DMS153 treated with DMSO at 0.1 percent for 48 hours (cell line): ENCODE results near the gene MYH9.
"Not testable (repeated sequence)": the region's sequence is repeated elsewhere in the genome, so short reads cannot be mapped to it uniquely, and the experiment has no call there.

Source experiments
- DNase-seq: peaks from one replicate; lab custom pipeline; 2025; ENCODE audit not compliant: unreplicated experiment; lab: John Stamatoyannopoulos, UW

Gene MYH9

DNA sequence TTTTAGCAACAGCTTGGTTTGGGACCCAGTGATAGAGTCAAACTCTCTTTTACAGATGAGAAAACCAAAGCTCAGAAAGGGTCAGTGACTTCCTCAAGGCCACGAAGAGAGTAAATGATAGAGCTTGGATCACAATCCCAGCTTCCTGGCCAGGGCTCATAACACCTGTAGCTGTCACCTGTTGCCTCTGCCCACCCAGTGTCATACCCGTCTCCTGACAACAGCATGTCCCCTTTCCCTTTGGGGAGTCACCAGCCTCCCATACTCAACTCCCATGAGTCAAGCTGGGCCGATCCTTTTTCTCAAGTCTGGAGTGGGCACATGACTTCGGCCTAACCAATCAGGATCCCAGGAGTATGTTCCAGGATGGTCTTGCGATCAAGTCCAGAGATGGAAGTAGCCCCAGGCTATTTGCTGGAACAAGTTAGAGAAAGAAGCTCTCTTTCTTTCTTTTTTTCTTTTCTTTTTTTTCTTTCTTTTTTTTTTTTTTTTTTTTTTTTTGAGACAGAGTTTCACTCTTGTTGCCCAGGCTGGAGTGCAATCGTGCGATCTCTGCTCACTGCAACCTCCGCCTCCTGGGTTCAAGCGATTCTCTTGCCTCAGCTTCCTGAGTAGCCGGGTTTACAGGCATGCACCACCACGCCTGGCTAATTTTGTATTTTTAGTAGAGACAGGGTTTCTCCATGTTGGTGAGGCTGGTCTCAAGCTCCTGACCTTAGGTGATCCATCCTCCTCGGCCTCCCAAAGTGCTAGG lies 27.8 kb upstream of the MYH9 start:
- no peak for DNase-seq

DNA sequence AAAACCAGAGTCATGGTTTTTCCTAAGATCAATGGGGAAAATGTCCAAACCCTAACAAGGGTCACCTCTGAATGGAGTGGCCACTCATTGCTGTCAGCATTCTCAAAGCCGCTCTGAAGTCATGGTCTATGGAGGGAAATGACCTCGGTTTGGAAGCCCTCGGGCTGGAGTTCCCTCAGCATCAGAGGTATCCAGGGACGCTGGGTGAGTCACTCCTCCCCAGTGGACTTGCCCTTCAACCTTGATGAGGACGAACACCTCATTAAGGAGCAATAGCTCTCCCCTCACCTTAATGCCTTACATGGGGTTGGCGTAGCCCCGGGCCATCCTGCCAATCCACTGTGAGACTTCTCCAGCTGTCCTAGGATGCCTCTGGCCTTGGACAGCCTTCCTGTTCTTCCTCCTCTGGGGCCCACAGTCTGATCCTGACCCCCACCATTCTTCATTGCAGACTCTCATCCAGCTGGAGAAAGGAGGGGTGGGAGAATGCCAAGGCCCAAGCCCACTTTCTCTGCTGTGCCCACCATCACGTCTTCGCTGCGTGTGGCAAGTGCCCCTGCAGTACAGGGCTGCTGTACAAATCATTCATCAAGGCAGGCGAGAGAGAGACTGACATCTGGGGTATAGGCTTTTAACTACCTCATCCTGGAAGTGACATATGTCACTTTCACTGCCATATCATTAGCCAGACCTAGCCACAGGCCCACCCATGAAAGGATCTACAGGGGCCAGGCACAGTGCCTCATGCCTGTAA lies 25.4 kb upstream of the MYH9 start:
- DNase-seq = no peak

DNA sequence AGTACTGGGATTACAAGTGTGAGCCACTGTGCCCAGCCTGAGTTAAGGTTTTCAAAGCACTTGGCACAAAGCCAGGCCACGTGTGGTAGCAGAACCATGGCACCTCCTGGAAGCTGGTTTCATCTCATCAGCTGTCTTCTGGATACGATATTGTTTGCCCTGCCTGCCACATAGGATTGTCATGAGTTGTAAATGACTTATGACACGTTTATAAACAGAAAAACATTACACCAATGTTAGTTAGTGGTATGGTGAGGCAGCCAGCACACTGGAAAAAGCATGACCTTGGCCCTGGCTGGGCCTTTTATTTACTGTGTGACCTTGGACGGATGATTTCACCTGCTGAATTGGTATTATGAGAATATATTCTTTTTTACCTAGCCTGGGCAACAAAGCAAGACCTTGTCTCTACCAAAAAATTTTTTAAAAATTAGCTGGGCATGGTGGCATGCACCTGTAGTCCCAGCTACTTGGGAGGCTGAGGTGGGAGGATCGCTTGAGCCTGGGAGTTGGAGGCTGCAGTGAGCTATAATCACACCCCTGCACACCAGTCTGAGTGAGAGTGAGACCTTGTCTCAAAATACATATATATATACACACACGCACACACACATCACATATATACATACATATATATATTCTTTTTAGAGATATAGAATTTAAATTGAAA lies 24.0 kb upstream of the MYH9 start:
- DNase-seq = no peak

DNA sequence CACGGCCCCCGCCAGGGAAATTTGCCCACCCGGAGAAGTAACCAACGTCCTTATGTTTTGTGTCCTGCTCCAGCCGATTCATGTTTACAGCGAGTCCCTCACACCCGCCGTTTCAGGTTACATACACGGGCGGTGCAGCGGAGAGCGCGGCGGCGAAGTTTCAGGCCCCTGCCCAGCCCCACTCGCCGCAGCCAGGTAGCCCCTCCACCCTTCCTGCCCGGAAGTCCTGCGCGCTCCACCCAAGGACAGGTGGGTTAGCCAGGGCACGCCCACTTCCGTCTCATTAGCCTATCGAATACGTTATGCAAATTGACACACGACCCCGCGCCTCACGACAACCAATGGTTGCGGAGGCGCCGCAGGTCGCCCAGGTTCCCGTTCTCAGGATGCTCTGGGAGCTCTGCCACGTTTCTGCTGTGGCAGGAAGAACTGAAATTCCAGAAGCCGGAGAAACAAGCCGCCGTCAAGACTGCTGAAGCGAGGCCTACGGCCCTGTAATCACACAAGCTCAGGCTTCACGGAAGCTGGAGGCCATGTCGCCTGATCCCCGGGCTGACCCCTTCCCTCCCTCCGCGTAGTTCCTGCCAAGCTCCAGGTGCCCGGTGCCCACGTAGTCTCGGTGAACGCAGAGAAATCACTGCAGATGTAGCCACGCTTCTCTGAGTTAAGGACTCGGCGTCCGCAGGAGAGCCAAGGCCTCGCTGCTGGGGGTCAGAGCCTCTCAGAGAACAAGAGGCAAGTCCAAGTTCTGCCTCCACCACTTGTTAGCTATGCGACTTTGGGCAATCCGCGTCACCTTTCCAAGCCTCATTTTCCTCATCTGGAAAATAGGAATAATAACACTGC lies 22.4 kb upstream of the MYH9 start:
- DNase-seq = peak; percentile 95

DNA sequence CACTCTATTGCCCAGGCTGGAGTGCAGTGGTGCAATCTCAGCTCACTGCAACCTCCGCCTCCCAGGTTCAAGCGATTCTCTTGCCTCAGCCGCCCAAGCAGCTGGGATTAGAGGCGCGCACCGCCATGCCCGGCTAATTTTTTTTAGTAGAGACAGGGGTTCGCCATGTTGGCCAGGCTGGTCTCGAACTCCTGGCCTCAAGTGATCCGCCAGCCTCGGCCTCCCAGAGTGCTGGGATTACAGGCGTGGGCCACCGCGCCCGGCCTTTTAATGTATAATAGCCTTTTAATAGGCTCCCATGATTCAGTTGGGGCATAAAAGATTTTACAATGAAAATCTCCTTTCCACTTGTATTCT lies 21.8 kb upstream of the MYH9 start:
- not testable (repeated sequence) for DNase-seq

DNA sequence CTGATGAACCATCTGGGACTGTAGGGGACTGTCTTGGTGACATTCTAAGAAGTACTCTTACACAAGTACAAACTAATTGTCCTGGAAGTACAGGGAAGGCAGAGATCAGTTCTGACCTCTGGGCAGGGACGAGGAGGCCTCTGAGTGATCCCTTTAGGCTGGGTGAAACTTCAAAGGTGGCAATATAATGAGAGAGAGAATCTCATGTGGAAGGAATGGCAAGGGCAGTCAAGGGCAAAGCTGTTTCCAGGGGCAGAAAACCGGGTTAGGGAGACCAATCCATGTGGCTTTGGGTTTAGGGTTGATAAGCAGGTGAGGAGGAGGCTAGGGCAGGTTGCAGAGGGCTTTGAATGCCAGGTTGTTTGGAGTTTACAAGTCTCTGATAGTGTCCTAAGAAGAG lies 21.3 kb upstream of the MYH9 start:
- no peak for DNase-seq

DNA sequence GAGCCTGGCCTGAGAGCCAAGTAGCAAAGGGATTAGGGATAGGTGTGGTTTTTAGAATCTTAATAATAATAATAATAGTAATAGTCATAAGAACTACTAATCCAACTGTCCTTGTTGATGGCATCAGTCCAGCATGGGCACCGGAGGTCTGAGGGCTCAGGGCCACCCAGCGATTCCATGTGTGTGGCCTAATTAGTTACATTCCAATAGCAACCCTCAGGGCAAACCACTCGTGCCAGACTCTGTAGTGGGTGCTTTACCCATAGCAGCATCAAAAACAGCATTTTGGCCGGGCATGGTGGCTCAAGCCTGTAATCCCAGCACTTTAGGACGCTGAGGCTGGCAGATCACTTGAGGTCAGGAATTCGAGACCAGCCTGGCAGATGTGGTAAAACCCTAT lies 19.0 kb upstream of the MYH9 start:
- DNase-seq = no peak

DNA sequence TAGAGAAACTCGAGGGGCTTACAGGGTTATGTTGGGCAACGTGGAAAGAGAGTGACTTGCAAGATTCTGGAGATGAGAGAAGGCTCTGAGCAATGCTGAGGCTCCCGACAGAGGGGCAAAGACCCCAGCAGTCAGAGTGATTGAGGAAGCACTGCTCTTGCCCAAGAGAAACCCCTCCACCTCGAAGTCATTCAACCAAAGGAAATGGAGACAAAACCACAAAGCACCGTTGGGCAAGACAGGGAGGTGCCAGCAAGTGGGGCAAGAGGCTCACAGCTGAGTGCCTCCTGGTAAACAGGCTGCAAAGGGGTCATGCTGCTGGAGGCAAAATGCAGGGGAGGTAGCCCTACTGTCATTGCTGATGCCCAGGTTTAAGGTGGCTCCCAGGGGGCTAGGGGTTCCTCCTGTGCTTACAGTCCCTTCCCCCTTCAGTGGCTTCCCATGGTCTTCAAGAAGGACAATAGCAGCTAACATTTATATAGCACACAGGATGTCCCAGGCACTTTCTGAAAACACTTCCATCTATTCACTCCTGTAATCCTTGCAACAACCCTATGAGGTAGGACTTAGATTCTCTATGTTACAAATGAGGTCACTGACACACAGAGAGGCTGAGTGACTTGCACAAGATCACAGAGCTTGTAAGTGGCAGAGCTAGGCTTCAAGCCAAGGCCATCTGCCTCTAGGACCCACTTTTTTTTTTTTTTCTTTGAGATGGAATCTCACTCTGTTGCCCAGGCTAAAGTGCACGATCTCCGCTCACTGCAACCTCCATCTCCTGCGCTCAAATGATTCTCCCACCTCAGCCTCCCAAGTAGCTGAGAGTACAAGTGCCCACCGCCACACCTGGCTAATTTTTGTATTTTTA lies 18.1 kb upstream of the MYH9 start:
- no peak for DNase-seq

DNA sequence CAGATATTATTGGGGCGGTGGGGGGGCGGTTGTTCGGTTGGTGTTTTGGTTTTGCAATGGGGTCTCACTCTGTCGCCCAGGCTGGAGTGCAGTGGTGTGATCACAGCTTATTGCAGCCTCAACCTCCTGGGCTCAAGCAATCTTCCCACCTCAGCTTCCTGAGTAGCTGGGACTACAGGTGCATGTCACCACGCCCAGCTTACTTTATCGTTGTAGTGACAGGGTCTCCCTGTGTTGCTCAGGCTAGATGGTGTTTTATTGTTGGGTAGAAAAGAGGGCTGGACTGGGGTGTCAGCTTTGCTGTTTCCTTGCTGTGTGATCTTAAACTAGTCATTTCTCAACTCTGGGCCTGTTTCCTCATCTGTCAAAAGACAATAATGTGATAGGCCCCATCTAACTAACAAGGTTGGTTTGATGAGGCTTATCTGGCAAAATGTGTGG lies 17.5 kb upstream of the MYH9 start:
- DNase-seq = no peak

DNA sequence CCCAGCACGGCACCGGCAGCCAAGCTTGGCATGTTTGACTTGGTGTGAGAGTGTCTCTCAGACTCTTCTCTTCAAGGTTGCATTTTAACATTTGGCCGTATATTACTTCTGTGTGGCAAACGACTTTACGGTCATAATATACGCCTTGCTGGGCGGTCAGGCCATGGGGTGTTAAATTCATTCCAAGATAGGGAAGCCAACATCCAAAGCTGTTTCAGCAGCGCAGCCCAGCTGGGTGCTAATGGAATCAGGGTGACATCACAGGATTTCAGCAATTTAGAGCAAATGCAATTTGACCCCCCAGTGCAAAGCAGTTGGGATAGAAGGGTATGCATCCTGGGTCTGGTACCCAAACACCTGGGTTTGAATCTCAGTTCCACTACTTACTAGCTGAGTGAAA lies 16.7 kb upstream of the MYH9 start:
- no peak for DNase-seq

DNA sequence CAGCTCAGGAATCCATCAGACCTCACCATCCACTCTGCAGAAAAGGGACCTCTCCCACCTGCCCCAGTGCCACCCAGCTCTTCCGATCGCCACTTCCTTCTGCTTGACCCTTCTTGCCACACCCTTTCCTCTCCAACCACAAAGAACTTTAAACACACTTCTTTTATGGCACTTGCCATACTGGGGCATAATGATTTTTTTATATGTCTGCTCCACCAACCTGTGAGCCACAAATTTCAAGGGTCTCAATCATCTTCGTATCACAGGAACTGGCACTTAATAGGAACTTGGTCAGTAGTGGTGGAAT lies 11.7 kb upstream of the MYH9 start:
- DNase-seq = no peak

DNA sequence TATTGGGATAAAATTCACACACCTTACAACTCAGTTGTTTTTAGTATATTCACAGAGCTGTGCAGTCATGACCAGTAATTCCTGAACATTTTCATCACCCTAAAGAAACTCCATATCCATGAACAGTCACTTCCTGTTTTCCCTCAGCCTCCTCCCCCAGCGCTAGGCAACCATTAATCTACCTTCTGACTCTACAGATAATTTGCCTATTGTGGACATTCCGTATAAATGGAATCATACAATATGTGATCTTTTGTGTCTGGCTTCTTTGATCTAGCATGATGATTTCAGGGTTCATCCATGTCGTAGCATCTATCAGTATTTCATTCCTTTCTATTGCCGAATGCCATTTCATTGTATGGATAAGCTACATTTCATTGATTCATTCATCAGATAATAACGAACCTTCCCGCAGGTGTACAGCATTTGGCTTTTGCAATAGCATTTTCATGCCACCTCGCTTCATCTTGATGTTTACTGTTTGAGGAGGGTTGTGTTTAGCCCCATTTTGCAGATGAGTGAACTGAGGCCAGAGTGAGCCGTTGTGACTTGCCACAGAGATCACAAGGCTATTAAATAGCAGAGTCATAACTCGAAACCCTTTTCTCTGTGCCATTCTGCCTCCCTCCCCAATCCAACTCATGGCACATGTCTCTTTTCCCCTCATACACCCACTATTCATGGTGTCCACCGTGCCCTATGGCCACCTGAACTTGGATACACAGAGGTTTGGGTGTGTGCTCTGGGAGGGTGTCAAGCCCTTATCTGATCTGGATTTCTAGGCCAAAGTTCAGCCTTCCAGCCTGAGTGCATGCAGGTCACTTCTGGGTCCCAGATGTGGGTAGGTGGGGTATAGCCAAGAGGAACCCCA lies 11.1 kb upstream of the MYH9 start:
- DNase-seq = no peak

DNA sequence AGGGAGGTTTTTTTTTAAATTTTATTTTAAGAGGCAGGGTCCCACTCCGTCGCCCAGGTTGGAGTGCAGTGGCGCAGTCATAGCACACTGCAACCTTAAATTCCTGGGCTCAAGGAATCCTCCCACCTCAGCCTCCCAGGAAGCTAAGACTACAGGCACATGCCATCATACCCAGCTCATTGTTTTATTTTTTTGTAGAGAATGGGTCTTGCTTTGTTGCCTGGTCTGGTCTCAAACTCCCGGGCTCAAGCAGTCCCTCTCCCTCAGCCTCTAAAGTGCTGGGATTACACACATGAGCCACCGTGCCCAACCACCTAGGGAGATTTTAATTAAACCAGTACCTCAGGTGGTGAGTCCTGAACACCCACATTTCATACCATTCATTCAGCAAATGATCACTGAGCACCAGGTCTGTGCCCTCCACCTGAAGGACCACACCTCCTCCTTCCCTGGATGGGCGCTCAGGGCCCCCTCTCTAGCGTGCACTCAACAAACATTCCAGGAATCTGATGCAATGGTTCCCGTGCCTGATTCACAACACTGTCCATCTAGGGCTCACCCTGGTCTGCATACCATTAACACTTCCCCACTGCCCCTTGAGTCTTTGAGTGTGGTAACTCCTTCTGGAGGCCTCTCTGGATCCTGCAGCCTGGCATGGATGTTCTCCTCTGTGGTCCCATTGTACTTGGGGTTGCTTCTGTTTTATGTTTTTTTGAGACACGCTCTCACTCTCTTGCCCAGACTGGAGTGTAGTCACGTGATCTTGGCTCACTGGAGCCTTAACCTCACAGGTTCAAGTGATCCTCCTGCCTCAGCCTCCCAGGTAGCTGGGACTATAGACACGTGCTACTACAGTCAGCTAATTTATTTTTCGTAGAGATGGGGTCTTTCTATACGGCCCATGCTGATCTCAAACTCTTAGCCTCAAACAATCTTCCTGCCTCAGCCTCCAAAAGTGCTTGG lies 9.6 kb upstream of the MYH9 start:
- no peak for DNase-seq

DNA sequence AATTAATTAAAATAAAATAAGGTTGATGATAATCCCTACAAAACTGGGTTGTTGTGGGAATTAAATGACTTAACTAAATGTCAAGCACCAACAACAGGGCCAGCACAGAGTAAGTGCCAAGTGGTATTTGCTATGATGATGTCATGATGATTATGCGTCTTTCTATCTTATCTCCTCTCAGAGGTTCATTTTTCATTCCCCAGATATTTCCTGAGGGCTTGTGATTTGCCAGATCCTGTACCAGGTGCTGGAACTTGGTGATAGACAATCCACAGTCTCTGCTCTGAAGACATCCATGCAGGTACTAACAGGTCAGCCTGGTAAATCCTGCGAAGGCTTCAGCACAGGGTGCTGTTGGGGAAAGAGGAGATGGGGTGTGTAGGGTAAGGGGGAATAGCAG lies 8.1 kb upstream of the MYH9 start:
- DNase-seq = no peak

DNA sequence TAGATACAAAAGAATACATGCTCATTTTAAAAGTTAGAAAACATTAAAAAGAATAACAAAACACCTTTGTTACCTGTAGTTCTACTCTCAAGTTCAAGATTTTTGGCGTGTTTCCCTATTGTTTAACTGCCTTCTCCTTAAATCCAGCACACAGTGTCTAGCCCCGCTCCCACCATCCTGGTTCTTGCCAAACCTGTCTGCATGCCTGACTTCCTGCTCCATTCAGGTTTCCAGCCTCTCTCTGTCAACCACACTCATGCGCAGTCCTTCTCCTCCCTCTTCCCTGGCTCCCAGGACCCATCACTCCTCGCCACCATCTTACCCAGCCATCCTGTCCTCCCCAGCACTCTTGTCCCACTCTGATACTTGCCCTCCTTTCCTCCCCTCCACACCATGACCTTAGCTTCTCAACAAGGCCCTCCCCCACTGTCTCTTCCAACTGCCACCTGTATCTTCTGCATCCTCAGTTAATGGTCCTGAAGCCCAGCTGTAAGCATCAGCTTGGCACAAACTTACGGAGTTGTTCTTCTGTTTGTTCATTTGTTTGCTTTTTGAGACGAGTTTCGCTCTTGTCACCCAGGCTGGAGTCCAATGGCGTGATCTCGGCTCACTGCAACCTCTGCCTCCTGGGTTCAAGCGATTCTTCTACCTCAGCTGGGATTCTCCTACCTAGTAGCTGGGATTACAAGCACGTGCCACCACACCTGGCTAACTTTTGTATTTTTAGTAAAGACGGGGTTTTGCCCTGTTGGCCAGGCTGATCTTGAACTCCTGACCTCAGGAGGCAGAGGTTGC lies 7.5 kb upstream of the MYH9 start:
- peak; percentile 54 for DNase-seq

DNA sequence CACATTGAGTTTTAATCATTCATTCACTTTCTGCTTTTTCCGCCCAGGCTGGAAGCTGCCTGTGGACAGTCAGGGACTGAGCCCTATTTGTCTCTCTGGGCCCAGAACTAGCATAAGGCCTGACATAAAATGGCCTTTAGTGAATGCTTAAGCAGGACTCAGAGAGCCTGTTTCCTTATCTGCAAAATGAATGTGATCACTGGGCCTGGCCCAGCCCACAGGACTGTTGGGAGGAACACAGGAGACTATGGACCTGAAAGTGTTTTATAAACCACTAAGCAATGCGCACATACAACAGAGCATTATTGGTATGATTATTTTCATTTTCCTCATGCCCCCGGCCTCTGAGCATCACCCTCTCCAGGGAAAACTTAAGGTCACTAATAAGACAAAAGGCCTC lies 3.9 kb upstream of the MYH9 start:
- DNase-seq = no peak

DNA sequence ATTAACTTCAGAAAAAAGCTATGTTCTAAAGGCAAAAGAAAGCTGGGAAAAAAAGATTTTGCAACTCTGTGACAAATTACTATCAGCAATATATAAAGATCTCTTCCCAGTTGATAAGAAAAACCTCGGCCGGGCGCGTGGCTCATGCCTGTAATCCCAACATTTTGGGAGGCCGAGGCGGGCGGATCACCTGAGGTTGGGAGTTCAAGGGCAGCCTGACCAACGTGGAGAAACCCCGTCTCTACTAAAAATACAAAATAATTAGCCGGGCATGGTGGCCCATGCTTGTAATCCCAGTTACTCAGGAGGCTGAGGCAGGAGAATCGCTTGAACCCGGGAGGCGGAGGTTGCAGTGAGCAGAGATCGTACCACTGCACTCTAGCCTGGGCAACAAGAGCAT lies 1.4 kb upstream of the MYH9 start:
- not testable (repeated sequence) for DNase-seq

DNA sequence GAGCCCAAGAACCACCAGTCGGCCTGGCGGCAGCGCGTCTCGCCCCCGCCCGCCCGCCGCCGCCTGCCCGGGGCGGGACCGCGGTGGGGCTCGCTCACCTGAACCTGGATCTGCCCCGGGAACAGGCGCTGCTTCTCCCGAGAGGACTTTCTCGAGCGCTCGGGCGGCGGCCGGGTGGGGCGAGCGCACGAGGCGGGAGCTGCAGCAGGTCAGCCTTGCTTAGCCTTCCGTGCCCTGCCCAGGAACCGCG lies 133 bp downstream of the MYH9 start:
- DNase-seq = no peak
